Gastroesophageal sphincter (tissue), 3 donors: ENCODE data around the gene GPR35.

Experiments
- CTCF ChIP-seq, 4 experiments: fragments of 200-600 bp in 2 of 4; fragments of 450-650 bp in 2 of 4; sonication (generic) in 1 of 4; IDR thresholded peaks; one replicate each; pipeline ENCODE4 v1.5.1; 2017 to 2019; ENCODE audit warnings: antibody characterized with exemption in 4 of 4, mild to moderate bottlenecking in 2 of 4, moderate library complexity in 2 of 4
- EP300 ChIP-seq: sonication (generic); formaldehyde crosslinking; IDR thresholded peaks from one replicate; pipeline ENCODE4 v1.6.1; 2017; ENCODE audit warnings: antibody characterized with exemption, mild to moderate bottlenecking
- POLR2A ChIP-seq, 2 donors: fragments of 450-650 bp; IDR thresholded peaks; one replicate each; pipeline ENCODE4 v1.6.1; 2017; ENCODE audit warnings: antibody characterized with exemption in 2 of 2, mild to moderate bottlenecking in 2 of 2, moderate library complexity in 1 of 2
- POLR2AphosphoS5 ChIP-seq: sonication (generic); formaldehyde crosslinking; IDR thresholded peaks from one replicate; pipeline ENCODE4 v1.6.1; 2017; ENCODE audit warnings: antibody characterized with exemption

- TF ChIP-seq CTCF (IDR thresholded peaks at IDR 0.05) = no peak
- no peak for TF ChIP-seq POLR2AphosphoS5
- no peak for TF ChIP-seq POLR2A (IDR thresholded peaks at IDR 0.05)
- no peak for TF ChIP-seq EP300
Measured at GRCh38 chr2:240645346-240645745, 20.1 kb downstream of the GPR35 start.
